SK-N-SH (cell line): ENCODE results near the gene C1S. TPM values are rescaled to one million over a fixed set of nuclear protein-coding genes. Genes with fewer than 3 reads are reported as not detected.

Experiments used
- CTCF ChIA-PET: fragments of 300-600, 350-600 bp; formaldehyde crosslinking; extraction: SDS; loops from one replicate; lab custom pipeline; 2021; lab: Yijun Ruan, JAX
- POLR2A ChIA-PET: fragments of 350-600 bp; sonication (Branson Sonifier 250); formaldehyde crosslinking; extraction: SDS; loops from one replicate; lab custom pipeline; 2020; ENCODE audit warnings: antibody characterized with exemption, inconsistent platforms; lab: Yijun Ruan, JAX
- DNase-seq: peaks from one replicate; pipeline ENCODE4 v3.0.0; 2012
- H2AFZ ChIP-seq: fragments of 200-600 bp; sonication (generic); 2 replicates; pipeline ENCODE4 v1.8.1; 2016; ENCODE audit warnings: antibody characterized with exemption, mild to moderate bottlenecking, low read depth
- H3F3A ChIP-seq: fragments of 200-600 bp; sonication (generic); replicated peaks from 2 replicates; pipeline ENCODE3; 2016; ENCODE audit warnings: antibody characterized with exemption, mild to moderate bottlenecking; ENCODE audit not compliant: insufficient read depth
- H3K27ac ChIP-seq, 2 experiments: fragments of 200-500 bp in 1 of 2; fragments of 200-600 bp in 1 of 2; sonication (Bioruptor generic) in 1 of 2; sonication (generic), shearing (Covaris generic) in 1 of 2; 2 replicates each; pipeline versions ENCODE4 v1.5.1 to v1.6.1; 2014 to 2016; ENCODE audit warnings: low read depth in 2 of 2, inconsistent platforms in 1 of 2, low read length in 1 of 2, mild to moderate bottlenecking in 1 of 2, mixed read lengths in 1 of 2
- H3K27me3 ChIP-seq: fragments of 200-600 bp; sonication (generic), shearing (Covaris generic); 2 replicates; pipeline ENCODE4 v1.6.1; 2016; ENCODE audit warnings: mixed run types; ENCODE audit not compliant: insufficient read depth
- H3K36me3 ChIP-seq, 2 experiments: fragments of 200-500 bp in 1 of 2; fragments of 200-600 bp in 1 of 2; sonication (Bioruptor generic) in 1 of 2; sonication (generic) in 1 of 2; replicated peaks in 1 of 2; 2 replicates each; pipeline versions ENCODE3 to v1.5.1; 2014 to 2016; ENCODE audit warnings: low read length in 1 of 2, mild to moderate bottlenecking in 1 of 2; ENCODE audit not compliant: insufficient read depth in 2 of 2, control insufficient read depth in 1 of 2
- H3K4me1 ChIP-seq, 2 experiments: fragments of 200-500 bp in 1 of 2; fragments of 200-600 bp in 1 of 2; sonication (Bioruptor generic) in 1 of 2; sonication (generic), shearing (Covaris generic) in 1 of 2; 2 replicates each; pipeline versions ENCODE4 v1.5.1 to v1.6.1; 2014 to 2016; ENCODE audit warnings: low read depth in 1 of 2, low read length in 1 of 2, mixed run types in 1 of 2; ENCODE audit not compliant: insufficient read depth in 2 of 2, control insufficient read depth in 1 of 2
- H3K4me2 ChIP-seq: fragments of 200-600 bp; sonication (generic), shearing (Covaris generic); 2 replicates; pipeline ENCODE4 v1.6.1; 2017; ENCODE audit warnings: mixed run types
- H3K4me3 ChIP-seq, 2 experiments: fragments of 200-500 bp in 1 of 2; fragments of 200-600 bp in 1 of 2; sonication (Bioruptor generic) in 1 of 2; sonication (generic), shearing (Covaris generic) in 1 of 2; 2 replicates each; pipeline versions ENCODE4 v1.5.1 to v1.8.1; 2014 to 2016; ENCODE audit warnings: low read depth in 2 of 2, inconsistent platforms in 1 of 2, low read length in 1 of 2, mild to moderate bottlenecking in 1 of 2, mixed read lengths in 1 of 2, moderate library complexity in 1 of 2
- H3K79me2 ChIP-seq: fragments of 200-600 bp; sonication (generic); 2 replicates; pipeline ENCODE4 v1.8.1; 2017; ENCODE audit warnings: mild to moderate bottlenecking; ENCODE audit not compliant: insufficient read depth
- H3K9ac ChIP-seq: fragments of 200-600 bp; sonication (generic); 2 replicates; pipeline ENCODE4 v1.6.1; 2017; ENCODE audit warnings: mixed run types
- H3K9me2 ChIP-seq: fragments of 200-600 bp; sonication (generic); 2 replicates; pipeline ENCODE4 v1.6.1; 2017; ENCODE audit warnings: mixed run types
- H3K9me3 ChIP-seq: fragments of 200-600 bp; sonication (generic); 2 replicates; pipeline ENCODE4 v1.6.1; 2017; ENCODE audit warnings: mixed run types, mild to moderate bottlenecking, moderate library complexity
- H4K20me1 ChIP-seq: fragments of 200-600 bp; sonication (generic); 2 replicates; pipeline ENCODE4 v1.6.1; 2017; ENCODE audit warnings: mild to moderate bottlenecking, mixed run types; ENCODE audit not compliant: insufficient read depth
- CHD2 ChIP-seq: fragments of 150-350 bp; IDR thresholded peaks from 2 replicates; pipeline ENCODE4 v1.6.1; 2018; ENCODE audit warnings: low read length; ENCODE audit not compliant: partially characterized antibody
- FOXJ3 ChIP-seq: sonication (generic); formaldehyde crosslinking; IDR thresholded peaks from 2 replicates; pipeline ENCODE4 v1.5.1; 2020; ENCODE audit warnings: mild to moderate bottlenecking, missing genetic modification reagents
- FOXM1 ChIP-seq: IDR thresholded peaks from 2 replicates; pipeline ENCODE4 v1.4.0; 2012; ENCODE audit warnings: low read depth, mild to moderate bottlenecking
- MXI1 ChIP-seq: IDR thresholded peaks from 2 replicates; pipeline ENCODE4 v1.6.1; 2012; ENCODE audit warnings: mild to moderate bottlenecking, low read depth, low read length, improper control_type of control experiment
- RAD21 ChIP-seq: IDR thresholded peaks from 2 replicates; pipeline ENCODE4 v1.6.1; 2012; ENCODE audit warnings: mild to moderate bottlenecking, low read length
- RCOR1 ChIP-seq: fragments of 150-350 bp; IDR thresholded peaks from 2 replicates; pipeline ENCODE4 v1.6.1; 2017; ENCODE audit warnings: antibody characterized with exemption, low read length
- SIN3A ChIP-seq: IDR thresholded peaks from 2 replicates; pipeline ENCODE4 v1.6.1; 2012; ENCODE audit warnings: low read depth, mild to moderate bottlenecking, low read length, moderate library complexity, borderline replicate concordance
- SMC3 ChIP-seq: IDR thresholded peaks from 2 replicates; pipeline ENCODE4 v1.6.1; 2012; ENCODE audit warnings: low read depth, low read length, improper control_type of control experiment
- TEAD4 ChIP-seq: IDR thresholded peaks from 2 replicates; pipeline ENCODE4 v1.4.0; 2012; ENCODE audit warnings: mild to moderate bottlenecking, borderline replicate concordance; ENCODE audit not compliant: insufficient read depth
- WGBS: methylation state at CpG from one replicate; pipeline ENCODE4 v1.1.6; 2017; ENCODE audit warnings: low lambda C conversion rate; 5-methylcytosine and 5-hydroxymethylcytosine counted together
- polyA plus RNA-seq, 3 experiments: library from polyadenylated mRNA; depleted of rRNA; stranded (reverse); fragments of >200 nt; gene quantifications; 2 replicates each; pipeline ENCODE4 v1.2.3, GENCODE V29; 2012
- TF ChIP-seq, protein P1 (sequence below): fragments of 200-600 bp; sonication (generic); IDR thresholded peaks from 2 replicates; pipeline ENCODE4 v1.6.1; 2017; ENCODE audit warnings: antibody characterized with exemption, mild to moderate bottlenecking, moderate library complexity
- TF ChIP-seq, protein P2 (sequence below): IDR thresholded peaks from 2 replicates; pipeline ENCODE4 v1.4.0; 2012; ENCODE audit warnings: low read depth, borderline replicate concordance
- TF ChIP-seq, protein P3 (sequence below): IDR thresholded peaks from 2 replicates; pipeline ENCODE4 v1.4.0; 2012; ENCODE audit warnings: low read depth, borderline replicate concordance
- TF ChIP-seq, protein P4 (sequence below): IDR thresholded peaks from 2 replicates; pipeline ENCODE4 v1.6.1; 2012; ENCODE audit warnings: mild to moderate bottlenecking, low read depth, low read length, moderate library complexity

C1S gene
- polyA plus RNA-seq, 1 of the 3 experiments (the other 2 are of a cell fraction), result 14.5 TPM

DNA sequence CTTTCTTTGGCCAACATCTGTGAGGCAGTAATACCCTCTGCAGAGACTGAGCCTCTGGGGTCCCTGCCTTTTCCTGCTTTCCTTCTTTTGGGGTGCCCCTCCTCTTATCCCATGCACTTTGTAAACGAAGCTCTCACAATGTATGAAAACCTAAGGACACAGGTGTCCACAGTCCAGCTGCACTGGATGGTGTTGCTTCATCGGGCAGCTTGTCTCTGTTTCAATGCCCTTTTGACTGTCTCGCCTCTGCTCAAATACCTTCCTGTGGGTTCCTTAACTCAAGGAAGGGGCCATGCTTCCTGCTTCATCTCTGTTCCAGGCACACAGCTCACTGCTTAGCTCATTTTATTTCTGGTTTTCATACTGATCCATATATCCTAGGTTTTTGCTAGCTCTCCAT, 42.1 kb downstream of the C1S start:
- no peaks in the 10 kb centered on the region for H3F3A ChIP-seq
- no peaks in the 10 kb centered on the region for H3K4me1 ChIP-seq
- peaks cover 0 to 5% of the 10 kb centered on the region in 2 experiments for H3K36me3 ChIP-seq
- no peak overlapping the region for H3K27ac ChIP-seq
- no peak for DNase-seq
- ChIA-PET CTCF (interaction anchor here (0.9 to 1.9 kb wide), 5 partner anchors 9 to 42 kb away, joined by 3 to 11 read pairs (median 4); partner anchors contain the start of gene C1S), POLR2A (no interaction called here)
- WGBS, result 75% methylated on average over 3 of the region's 3 CpGs
- no peak overlapping the region for H3K4me2 ChIP-seq
- H3K4me3 ChIP-seq, result no peak overlapping the region
- H4K20me1 ChIP-seq, result no peaks in the 10 kb centered on the region
- H3K27me3 ChIP-seq, result no peaks in the 10 kb centered on the region
- no peak for TF ChIP-seq CHD2
- no peak for TF ChIP-seq TEAD4
- TF ChIP-seq, protein P1, sequence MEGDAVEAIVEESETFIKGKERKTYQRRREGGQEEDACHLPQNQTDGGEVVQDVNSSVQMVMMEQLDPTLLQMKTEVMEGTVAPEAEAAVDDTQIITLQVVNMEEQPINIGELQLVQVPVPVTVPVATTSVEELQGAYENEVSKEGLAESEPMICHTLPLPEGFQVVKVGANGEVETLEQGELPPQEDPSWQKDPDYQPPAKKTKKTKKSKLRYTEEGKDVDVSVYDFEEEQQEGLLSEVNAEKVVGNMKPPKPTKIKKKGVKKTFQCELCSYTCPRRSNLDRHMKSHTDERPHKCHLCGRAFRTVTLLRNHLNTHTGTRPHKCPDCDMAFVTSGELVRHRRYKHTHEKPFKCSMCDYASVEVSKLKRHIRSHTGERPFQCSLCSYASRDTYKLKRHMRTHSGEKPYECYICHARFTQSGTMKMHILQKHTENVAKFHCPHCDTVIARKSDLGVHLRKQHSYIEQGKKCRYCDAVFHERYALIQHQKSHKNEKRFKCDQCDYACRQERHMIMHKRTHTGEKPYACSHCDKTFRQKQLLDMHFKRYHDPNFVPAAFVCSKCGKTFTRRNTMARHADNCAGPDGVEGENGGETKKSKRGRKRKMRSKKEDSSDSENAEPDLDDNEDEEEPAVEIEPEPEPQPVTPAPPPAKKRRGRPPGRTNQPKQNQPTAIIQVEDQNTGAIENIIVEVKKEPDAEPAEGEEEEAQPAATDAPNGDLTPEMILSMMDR, result no peak
- TF ChIP-seq FOXJ3 (CRISPR knock-in tag), result no peak
- TF ChIP-seq RAD21, result no peak
- TF ChIP-seq SIN3A, result no peak
- TF ChIP-seq, protein P2, sequence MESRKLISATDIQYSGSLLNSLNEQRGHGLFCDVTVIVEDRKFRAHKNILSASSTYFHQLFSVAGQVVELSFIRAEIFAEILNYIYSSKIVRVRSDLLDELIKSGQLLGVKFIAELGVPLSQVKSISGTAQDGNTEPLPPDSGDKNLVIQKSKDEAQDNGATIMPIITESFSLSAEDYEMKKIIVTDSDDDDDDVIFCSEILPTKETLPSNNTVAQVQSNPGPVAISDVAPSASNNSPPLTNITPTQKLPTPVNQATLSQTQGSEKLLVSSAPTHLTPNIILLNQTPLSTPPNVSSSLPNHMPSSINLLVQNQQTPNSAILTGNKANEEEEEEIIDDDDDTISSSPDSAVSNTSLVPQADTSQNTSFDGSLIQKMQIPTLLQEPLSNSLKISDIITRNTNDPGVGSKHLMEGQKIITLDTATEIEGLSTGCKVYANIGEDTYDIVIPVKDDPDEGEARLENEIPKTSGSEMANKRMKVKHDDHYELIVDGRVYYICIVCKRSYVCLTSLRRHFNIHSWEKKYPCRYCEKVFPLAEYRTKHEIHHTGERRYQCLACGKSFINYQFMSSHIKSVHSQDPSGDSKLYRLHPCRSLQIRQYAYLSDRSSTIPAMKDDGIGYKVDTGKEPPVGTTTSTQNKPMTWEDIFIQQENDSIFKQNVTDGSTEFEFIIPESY, result no peak
- TF ChIP-seq, protein P3, sequence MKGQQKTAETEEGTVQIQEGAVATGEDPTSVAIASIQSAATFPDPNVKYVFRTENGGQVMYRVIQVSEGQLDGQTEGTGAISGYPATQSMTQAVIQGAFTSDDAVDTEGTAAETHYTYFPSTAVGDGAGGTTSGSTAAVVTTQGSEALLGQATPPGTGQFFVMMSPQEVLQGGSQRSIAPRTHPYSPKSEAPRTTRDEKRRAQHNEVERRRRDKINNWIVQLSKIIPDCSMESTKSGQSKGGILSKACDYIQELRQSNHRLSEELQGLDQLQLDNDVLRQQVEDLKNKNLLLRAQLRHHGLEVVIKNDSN, result no peak
- no peak overlapping the region for H3K9ac ChIP-seq
- no peak overlapping the region for H2AFZ ChIP-seq
- H3K79me2 ChIP-seq, result no peaks in the 10 kb centered on the region
- 0 out of 2 replicates have a peak, but pooled peaks cover 6% of the 10 kb centered on the region for H3K9me3 ChIP-seq
- no peaks in the 10 kb centered on the region for H3K9me2 ChIP-seq

DNA sequence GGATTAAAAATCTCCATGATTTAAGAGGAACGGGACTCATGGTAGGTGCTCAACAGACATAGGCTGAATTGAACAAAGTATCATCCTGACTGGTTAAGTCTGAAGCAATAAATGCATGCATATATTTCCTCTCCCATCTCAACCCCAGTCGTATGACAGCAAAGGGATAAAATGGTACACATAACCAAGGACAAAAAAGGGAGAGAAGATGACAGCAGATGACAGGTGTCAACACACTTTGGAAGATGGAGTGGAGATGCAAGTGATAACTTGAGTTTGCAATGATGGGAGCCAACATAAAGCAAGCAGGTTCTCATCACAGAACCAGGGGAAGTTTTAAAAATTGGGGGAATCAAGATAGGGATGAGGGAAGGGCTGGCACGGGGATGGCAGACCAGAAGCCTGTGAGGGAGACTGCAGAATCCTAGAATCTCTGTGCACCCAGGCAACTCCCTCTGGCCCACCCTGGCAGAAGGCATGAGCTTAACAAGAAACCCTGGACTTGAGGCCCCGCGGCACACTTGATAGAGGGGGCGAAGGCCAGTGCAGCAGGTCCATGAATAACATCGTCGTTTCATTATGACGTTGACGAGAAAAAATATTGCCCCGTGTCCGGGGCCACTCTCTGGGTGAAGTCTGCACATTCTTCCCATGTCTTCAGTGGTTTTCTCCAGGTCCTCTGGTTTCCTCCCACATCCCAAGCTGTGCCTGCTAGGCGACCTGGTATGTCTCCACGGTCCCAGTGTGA, 43.5 kb downstream of the C1S start:
- ChIA-PET POLR2A (no interaction called here), CTCF (interaction anchor here (0.9 to 1.8 kb wide), 5 partner anchors 9 to 180 kb away, joined by 3 to 11 read pairs (median 3); no protein-coding TSS in a partner anchor)
- H3K36me3 ChIP-seq, result peaks cover 0 to 5% of the 10 kb centered on the region in 2 experiments
- H4K20me1 ChIP-seq, result no peaks in the 10 kb centered on the region
- no peak overlapping the region for H3K4me2 ChIP-seq
- no peak overlapping the region for H3K27ac ChIP-seq
- H2AFZ ChIP-seq, result no peak overlapping the region
- H3K4me3 ChIP-seq, result no peak overlapping the region
- H3K9me2 ChIP-seq, result no peaks in the 10 kb centered on the region
- 0 out of 2 replicates have a peak, but pooled peaks cover 6% of the 10 kb centered on the region for H3K9me3 ChIP-seq
- WGBS, result 82% methylated on average over 14 of the region's 14 CpGs
- H3K4me1 ChIP-seq, result peaks cover 0 to 10% of the 10 kb centered on the region in 2 experiments; a peak in 1 of 4 replicates
- H3F3A ChIP-seq, result no peaks in the 10 kb centered on the region
- no peaks in the 10 kb centered on the region for H3K27me3 ChIP-seq
- no peak for DNase-seq
- no peaks in the 10 kb centered on the region for H3K79me2 ChIP-seq
- H3K9ac ChIP-seq, result no peak overlapping the region
- no peak for TF ChIP-seq SIN3A
- TF ChIP-seq FOXM1, result no peak
- TF ChIP-seq MXI1, result no peak
- no peak for TF ChIP-seq SMC3
- TF ChIP-seq, protein P4, sequence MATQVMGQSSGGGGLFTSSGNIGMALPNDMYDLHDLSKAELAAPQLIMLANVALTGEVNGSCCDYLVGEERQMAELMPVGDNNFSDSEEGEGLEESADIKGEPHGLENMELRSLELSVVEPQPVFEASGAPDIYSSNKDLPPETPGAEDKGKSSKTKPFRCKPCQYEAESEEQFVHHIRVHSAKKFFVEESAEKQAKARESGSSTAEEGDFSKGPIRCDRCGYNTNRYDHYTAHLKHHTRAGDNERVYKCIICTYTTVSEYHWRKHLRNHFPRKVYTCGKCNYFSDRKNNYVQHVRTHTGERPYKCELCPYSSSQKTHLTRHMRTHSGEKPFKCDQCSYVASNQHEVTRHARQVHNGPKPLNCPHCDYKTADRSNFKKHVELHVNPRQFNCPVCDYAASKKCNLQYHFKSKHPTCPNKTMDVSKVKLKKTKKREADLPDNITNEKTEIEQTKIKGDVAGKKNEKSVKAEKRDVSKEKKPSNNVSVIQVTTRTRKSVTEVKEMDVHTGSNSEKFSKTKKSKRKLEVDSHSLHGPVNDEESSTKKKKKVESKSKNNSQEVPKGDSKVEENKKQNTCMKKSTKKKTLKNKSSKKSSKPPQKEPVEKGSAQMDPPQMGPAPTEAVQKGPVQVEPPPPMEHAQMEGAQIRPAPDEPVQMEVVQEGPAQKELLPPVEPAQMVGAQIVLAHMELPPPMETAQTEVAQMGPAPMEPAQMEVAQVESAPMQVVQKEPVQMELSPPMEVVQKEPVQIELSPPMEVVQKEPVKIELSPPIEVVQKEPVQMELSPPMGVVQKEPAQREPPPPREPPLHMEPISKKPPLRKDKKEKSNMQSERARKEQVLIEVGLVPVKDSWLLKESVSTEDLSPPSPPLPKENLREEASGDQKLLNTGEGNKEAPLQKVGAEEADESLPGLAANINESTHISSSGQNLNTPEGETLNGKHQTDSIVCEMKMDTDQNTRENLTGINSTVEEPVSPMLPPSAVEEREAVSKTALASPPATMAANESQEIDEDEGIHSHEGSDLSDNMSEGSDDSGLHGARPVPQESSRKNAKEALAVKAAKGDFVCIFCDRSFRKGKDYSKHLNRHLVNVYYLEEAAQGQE, result no peak
- TF ChIP-seq, protein P1, result no peak
- no peak for TF ChIP-seq RCOR1
